Measurements from ENCODE around the gene KRT31. TPM values are rescaled to one million over a fixed set of nuclear protein-coding genes. Genes with fewer than 3 reads are reported as not detected.

Gene KRT31
- total and polyA plus RNA-seq, 2 donors (not counting 1 experiment from before 2014, with no cell fraction given), result not detected

GRCh38 chr17:41369713-41370112 lies 27.7 kb downstream of the KRT31 start, which contains the start of gene KRT33B:
Gene KRT33B, minus strand, starts transcription at chr17:41369813. Its CDS starts 63 bp downstream, at chr17:41369750.
- TF ChIP-seq EZH2 (IDR thresholded peaks at IDR 0.05; ENCODE audit: low read length, missing control alignments), result no peak
- TF ChIP-seq, protein P1, sequence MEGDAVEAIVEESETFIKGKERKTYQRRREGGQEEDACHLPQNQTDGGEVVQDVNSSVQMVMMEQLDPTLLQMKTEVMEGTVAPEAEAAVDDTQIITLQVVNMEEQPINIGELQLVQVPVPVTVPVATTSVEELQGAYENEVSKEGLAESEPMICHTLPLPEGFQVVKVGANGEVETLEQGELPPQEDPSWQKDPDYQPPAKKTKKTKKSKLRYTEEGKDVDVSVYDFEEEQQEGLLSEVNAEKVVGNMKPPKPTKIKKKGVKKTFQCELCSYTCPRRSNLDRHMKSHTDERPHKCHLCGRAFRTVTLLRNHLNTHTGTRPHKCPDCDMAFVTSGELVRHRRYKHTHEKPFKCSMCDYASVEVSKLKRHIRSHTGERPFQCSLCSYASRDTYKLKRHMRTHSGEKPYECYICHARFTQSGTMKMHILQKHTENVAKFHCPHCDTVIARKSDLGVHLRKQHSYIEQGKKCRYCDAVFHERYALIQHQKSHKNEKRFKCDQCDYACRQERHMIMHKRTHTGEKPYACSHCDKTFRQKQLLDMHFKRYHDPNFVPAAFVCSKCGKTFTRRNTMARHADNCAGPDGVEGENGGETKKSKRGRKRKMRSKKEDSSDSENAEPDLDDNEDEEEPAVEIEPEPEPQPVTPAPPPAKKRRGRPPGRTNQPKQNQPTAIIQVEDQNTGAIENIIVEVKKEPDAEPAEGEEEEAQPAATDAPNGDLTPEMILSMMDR (conservative IDR thresholded peaks at IDR 0.05 in 1 of 2, IDR thresholded peaks at IDR 0.05 in 1 of 2; ENCODE audit: low read depth in 1 of 2, low read length in 2 of 2), result no peak
- peaks cover 2% of the 10 kb centered on the region for H3K27me3 ChIP-seq (ENCODE audit: control insufficient read depth, insufficient read depth, low read length)
- H3K36me3 ChIP-seq (ENCODE audit: control insufficient read depth, insufficient read depth, low read length), result no peaks in the 10 kb centered on the region
- no peak within 1 kb of the TSS for H3K4me2 ChIP-seq (ENCODE audit: extremely low read depth, insufficient read depth, low read length)
- no peaks in the 10 kb centered on the region for H3K79me2 ChIP-seq (ENCODE audit: control insufficient read depth, insufficient read depth, low read length)
- no peak within 1 kb of the TSS for H3K4me3 ChIP-seq (replicated peaks in 1 of 4; ENCODE audit: control extremely low read depth in 1 of 4, insufficient read depth in 1 of 4, low read depth in 3 of 4, low read length in 4 of 4)
- no peak within 1 kb of the TSS for H3K27ac ChIP-seq (ENCODE audit: insufficient read depth, low read length)
- H3K4me1 ChIP-seq (ENCODE audit: control insufficient read depth, extremely low read depth, insufficient read depth, low read length), result peaks cover 2% of the 10 kb centered on the region
- no peaks in the 10 kb centered on the region for H3K9me3 ChIP-seq (ENCODE audit: control insufficient read depth, insufficient read depth, low read depth, low read length)
- no peak within 1 kb of the TSS for H2AFZ ChIP-seq (ENCODE audit: low read length)
- no peak within 1 kb of the TSS for H3K9ac ChIP-seq (ENCODE audit: insufficient read depth, low read length)
- no peak for DNase-seq (ENCODE audit: low read depth in 2 of 2)
- H4K20me1 ChIP-seq (ENCODE audit: control insufficient read depth, extremely low read depth, insufficient read depth, low read length), result no peaks in the 10 kb centered on the region

DNA sequence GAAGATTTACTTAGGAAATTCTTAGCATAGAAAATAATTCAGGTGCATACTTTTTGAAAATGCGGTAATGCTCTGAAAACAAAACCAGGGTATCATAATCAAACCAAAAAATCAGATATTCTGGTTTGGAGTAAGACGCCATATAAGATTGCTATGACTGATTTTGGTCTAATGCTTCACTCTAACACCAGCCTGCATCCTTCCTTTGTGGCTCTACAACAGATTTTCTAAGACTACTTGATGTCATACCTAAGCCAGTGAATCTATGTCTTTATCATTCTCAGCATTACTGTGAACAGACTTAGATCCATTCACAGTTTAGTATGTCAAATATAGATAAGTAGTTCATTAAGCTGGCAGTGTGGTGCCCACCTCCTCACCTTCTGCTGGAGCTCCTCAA lies 28.4 kb downstream of the KRT31 start:
- DNase-seq (ENCODE audit: low read depth in 2 of 2), result no peak
- Histone ChIP-seq H3K9me3 (ENCODE audit: control insufficient read depth, insufficient read depth, low read depth, low read length) (no peaks in the 10 kb centered on the region), H2AFZ (ENCODE audit: low read length) (no peak overlapping the region), H3K4me3 (replicated peaks in 1 of 4; ENCODE audit: control extremely low read depth in 1 of 4, insufficient read depth in 1 of 4, low read depth in 3 of 4, low read length in 4 of 4) (no peak overlapping the region), H3K79me2 (ENCODE audit: control insufficient read depth, insufficient read depth, low read length) (no peaks in the 10 kb centered on the region), H3K9ac (ENCODE audit: insufficient read depth, low read length) (no peak overlapping the region), H4K20me1 (ENCODE audit: control insufficient read depth, extremely low read depth, insufficient read depth, low read length) (no peaks in the 10 kb centered on the region), H3K27ac (ENCODE audit: insufficient read depth, low read length) (no peak overlapping the region), H3K27me3 (ENCODE audit: control insufficient read depth, insufficient read depth, low read length) (no peaks in the 10 kb centered on the region), H3K36me3 (ENCODE audit: control insufficient read depth, insufficient read depth, low read length) (no peaks in the 10 kb centered on the region), H3K4me1 (ENCODE audit: control insufficient read depth, extremely low read depth, insufficient read depth, low read length) (peaks cover 2% of the 10 kb centered on the region), H3K4me2 (ENCODE audit: extremely low read depth, insufficient read depth, low read length) (no peak overlapping the region)
- TF ChIP-seq, protein P1 (conservative IDR thresholded peaks at IDR 0.05 in 1 of 2, IDR thresholded peaks at IDR 0.05 in 1 of 2; ENCODE audit: low read depth in 1 of 2, low read length in 2 of 2), result no peak
- no peak for TF ChIP-seq EZH2 (IDR thresholded peaks at IDR 0.05; ENCODE audit: low read length, missing control alignments)

DNA sequence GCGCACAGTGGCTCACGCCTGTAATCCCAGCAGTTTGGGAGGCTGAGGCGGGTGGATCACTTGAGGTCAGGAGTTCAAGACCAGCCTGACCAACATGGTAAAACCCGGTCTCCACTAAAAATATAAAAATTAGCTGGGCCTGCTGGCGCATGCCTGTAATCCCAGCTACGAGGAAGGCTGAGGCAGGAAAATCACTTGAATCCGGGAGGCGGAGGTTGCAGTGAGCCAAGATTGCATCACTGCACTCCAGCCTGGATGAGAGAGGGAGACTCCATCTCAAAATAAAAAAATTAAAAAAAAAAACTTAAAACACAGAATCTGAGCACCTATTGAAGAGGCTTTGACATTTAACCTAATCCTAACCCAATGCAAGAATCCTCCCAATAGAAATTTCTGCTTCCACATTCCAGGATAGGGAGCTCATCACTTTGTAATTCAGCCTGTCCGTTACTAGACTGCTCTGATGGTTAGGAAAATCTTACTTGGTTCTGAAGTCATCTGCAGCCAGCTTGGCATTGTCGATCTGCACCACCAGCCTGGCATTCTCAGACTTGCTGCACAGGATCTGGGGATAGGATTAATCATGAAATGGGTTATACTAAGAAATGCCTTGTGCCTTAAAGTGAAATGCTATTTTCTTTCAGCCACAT lies 29.9 kb downstream of the KRT31 start:
- Histone ChIP-seq H2AFZ (ENCODE audit: low read length) (no peak overlapping the region), H3K27me3 (ENCODE audit: control insufficient read depth, insufficient read depth, low read length) (no peaks in the 10 kb centered on the region), H3K27ac (ENCODE audit: insufficient read depth, low read length) (no peak overlapping the region), H3K9ac (ENCODE audit: insufficient read depth, low read length) (no peak overlapping the region), H3K4me3 (replicated peaks in 1 of 4; ENCODE audit: control extremely low read depth in 1 of 4, insufficient read depth in 1 of 4, low read depth in 3 of 4, low read length in 4 of 4) (no peak overlapping the region), H3K79me2 (ENCODE audit: control insufficient read depth, insufficient read depth, low read length) (no peaks in the 10 kb centered on the region), H4K20me1 (ENCODE audit: control insufficient read depth, extremely low read depth, insufficient read depth, low read length) (no peaks in the 10 kb centered on the region), H3K4me1 (ENCODE audit: control insufficient read depth, extremely low read depth, insufficient read depth, low read length) (peaks cover 2% of the 10 kb centered on the region), H3K4me2 (ENCODE audit: extremely low read depth, insufficient read depth, low read length) (no peak overlapping the region), H3K9me3 (ENCODE audit: control insufficient read depth, insufficient read depth, low read depth, low read length) (no peaks in the 10 kb centered on the region), H3K36me3 (ENCODE audit: control insufficient read depth, insufficient read depth, low read length) (no peaks in the 10 kb centered on the region)
- TF ChIP-seq, protein P1 (conservative IDR thresholded peaks at IDR 0.05 in 1 of 2, IDR thresholded peaks at IDR 0.05 in 1 of 2; ENCODE audit: low read depth in 1 of 2, low read length in 2 of 2), result no peak
- TF ChIP-seq EZH2 (IDR thresholded peaks at IDR 0.05; ENCODE audit: low read length, missing control alignments), result no peak
- DNase-seq (ENCODE audit: low read depth in 2 of 2), result peak in 1 of 2 donors; percentile 89
